Measurements from ENCODE around the gene MCCC2. TPM values are rescaled to one million over a fixed set of nuclear protein-coding genes. Genes with fewer than 3 reads are reported as not detected.
A peak's percentile ranks its signal among the peaks of the same experiment; 100 is the strongest.
"Not testable (repeated sequence)": the region's sequence is repeated elsewhere in the genome, so short reads cannot be mapped to it uniquely, and the experiment has no call there.

Gene MCCC2
- total RNA-seq, 1 experiment from 2014 or later, result 30.4 TPM

- DNase-seq (ENCODE audit: low read depth), result no peak
Measured at GRCh38 chr5:71662381-71662780, 75.2 kb downstream of the MCCC2 start.

- peak; percentile 9 for DNase-seq (ENCODE audit: low read depth)
Measured at GRCh38 chr5:71663191-71663969, 76.2 kb downstream of the MCCC2 start.

- DNase-seq (ENCODE audit: low read depth), result not testable (repeated sequence)
Measured at GRCh38 chr5:71664615-71665014, 77.5 kb downstream of the MCCC2 start.

GRCh38 chr5:71666321-71666720 is 79.2 kb downstream of the MCCC2 start:
- no peak for DNase-seq (ENCODE audit: low read depth)

- DNase-seq (ENCODE audit: low read depth), result no peak
Measured at GRCh38 chr5:71677977-71678376, 90.8 kb downstream of the MCCC2 start.

- no peak for DNase-seq (ENCODE audit: low read depth)
Measured at GRCh38 chr5:71679714-71680113, 92.6 kb downstream of the MCCC2 start.

GRCh38 chr5:71680510-71680909 is 93.4 kb downstream of the MCCC2 start:
- no peak for DNase-seq (ENCODE audit: low read depth)

- DNase-seq (ENCODE audit: low read depth), result no peak
Measured at GRCh38 chr5:71681296-71681695, 94.2 kb downstream of the MCCC2 start.

GRCh38 chr5:71684309-71684708 is 97.2 kb downstream of the MCCC2 start:
- DNase-seq (ENCODE audit: low read depth), result no peak

- DNase-seq (ENCODE audit: low read depth), result no peak
Measured at GRCh38 chr5:71693828-71694427, 106.8 kb downstream of the MCCC2 start.

- DNase-seq (ENCODE audit: low read depth), result no peak
Measured at GRCh38 chr5:71695071-71695470, 107.9 kb downstream of the MCCC2 start.

GRCh38 chr5:71695595-71695994 is 108.5 kb downstream of the MCCC2 start:
- DNase-seq (ENCODE audit: low read depth), result no peak

- DNase-seq (ENCODE audit: low read depth), result no peak
Measured at GRCh38 chr5:71697967-71698366, 110.8 kb downstream of the MCCC2 start.

GRCh38 chr5:71699233-71699632 is 112.1 kb downstream of the MCCC2 start:
- DNase-seq (ENCODE audit: low read depth), result no peak

- DNase-seq (ENCODE audit: low read depth), result no peak
Measured at GRCh38 chr5:71699751-71700150, 112.6 kb downstream of the MCCC2 start.

- DNase-seq (ENCODE audit: low read depth), result no peak
Measured at GRCh38 chr5:71700803-71701202, 113.7 kb downstream of the MCCC2 start.

GRCh38 chr5:71701407-71701806 is 114.3 kb downstream of the MCCC2 start:
- no peak for DNase-seq (ENCODE audit: low read depth)

- DNase-seq (ENCODE audit: low read depth), result no peak
Measured at GRCh38 chr5:71703941-71704340, 116.8 kb downstream of the MCCC2 start.

- DNase-seq (ENCODE audit: low read depth), result no peak
Measured at GRCh38 chr5:71705421-71705820, 118.3 kb downstream of the MCCC2 start.

- DNase-seq (ENCODE audit: low read depth), result no peak
Measured at GRCh38 chr5:71706906-71707305, 119.8 kb downstream of the MCCC2 start.

Measured in LHCN-M2 (cell line).